ENCODE results near the gene PATE4.

The PATE4 gene

DNA sequence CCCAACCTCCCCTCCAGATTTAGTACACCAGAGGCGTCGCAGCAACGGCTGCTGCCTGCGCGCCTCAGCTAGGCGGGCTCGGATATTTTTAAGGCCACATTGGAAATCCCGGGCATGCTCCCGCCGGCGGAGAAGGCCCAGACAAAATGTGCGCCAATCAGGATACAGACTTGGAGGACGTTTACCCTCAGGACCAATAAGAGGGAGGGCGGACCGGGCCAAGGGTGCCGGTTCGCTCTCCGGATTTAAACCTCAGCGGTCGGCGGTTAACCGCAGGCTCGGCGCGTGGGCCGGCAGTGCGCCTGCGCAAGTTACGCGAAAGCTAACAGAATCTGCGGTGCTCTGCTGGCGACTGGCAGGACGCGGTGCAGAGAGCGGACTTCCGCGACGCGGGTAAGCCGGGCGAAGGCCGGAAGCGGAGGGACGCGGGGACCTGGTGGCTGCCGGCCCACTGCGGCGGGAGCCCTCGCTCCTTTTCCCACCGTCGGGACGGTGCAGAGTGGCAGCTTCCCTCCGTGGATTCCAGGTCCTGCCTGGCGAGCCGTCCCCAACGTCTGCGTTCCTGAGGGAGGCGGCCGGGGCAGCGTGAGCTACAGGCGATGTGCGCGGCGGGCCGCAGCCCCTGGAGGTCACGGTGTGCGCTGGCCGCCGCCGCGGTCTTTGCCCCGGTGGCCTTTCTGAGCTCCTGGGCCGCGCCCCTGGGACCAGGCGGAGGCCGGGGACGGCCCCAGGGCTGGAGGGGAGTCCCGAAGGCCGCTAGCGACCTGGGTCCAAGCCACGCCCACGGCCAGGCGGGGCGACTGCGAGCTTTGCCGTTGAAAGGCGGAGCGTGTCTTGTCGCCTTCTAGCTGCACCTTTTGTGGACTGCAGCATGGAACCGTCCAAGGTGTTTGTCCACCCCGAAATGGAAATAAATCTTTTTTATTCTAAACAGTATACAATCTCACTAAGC is 54.5 kb downstream of the PATE4 start, which contains the start of gene HYLS1:
Gene HYLS1 (plus strand): TSS at position 296 of the 952 bp plus-strand sequence. CDS start 11,701 bp downstream, outside the sequence.
- DNase-seq: peak; percentile 96
